ENCODE data around the gene RPL26. TPM values are rescaled to one million over a fixed set of nuclear protein-coding genes. Genes with fewer than 3 reads are reported as not detected.

RPL26 gene
- total and polyA plus RNA-seq, 4 experiments from 2014 or later = 1,274 to 2,878 (median 2,246) TPM

DNA sequence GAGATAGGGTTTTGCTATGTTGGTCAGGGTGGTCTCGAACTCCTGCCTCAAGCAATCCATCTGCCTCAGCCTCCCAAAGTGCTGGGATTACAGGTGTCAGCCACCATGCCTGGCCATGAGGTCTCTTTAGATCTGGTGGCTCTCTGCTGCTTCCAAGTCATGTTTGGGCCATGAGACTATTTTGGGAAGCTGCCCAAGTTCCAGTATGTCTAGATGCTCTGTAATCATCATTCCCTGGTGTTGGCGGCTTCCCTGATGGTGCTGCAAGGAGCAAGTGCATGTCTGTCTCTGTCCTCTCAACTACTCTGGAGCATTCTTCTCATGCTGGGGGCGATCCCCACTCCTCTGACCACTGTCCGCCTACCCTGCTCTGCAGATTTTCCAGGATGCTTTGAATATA, 49.7 kb downstream of the RPL26 start:
- DNase-seq = no peak
- H3K27ac Mint-ChIP-seq = no peak overlapping the region
- H3K36me3 Mint-ChIP-seq = no peaks in the 10 kb centered on the region
- H3K27me3 ChIP-seq (ENCODE audit: insufficient read depth, low read length) = no peaks in the 10 kb centered on the region
- ChIA-PET POLR2A (ENCODE audit: partially characterized antibody) (no interaction called here), CTCF (ENCODE audit: partially characterized antibody) (no interaction called here)
- H3K4me1 ChIP-seq (ENCODE audit: insufficient read depth, low read length) = no peaks in the 10 kb centered on the region
- peaks cover 3 to 6% of the 10 kb centered on the region in 2 donors for H3K27me3 Mint-ChIP-seq
- no peaks in the 10 kb centered on the region for H3K9me3 ChIP-seq (ENCODE audit: control insufficient read depth in 1 of 2, low read length in 2 of 2)
- H3K36me3 ChIP-seq (ENCODE audit: insufficient read depth, low read length) = no peaks in the 10 kb centered on the region
- peaks cover 0 to 6% (median 4%) of the 10 kb centered on the region in 4 donors for H3K4me1 Mint-ChIP-seq
- H3K9me3 Mint-ChIP-seq = no peaks in the 10 kb centered on the region
- H3K27ac ChIP-seq (ENCODE audit: low read depth, low read length) = no peak overlapping the region
- intact Hi-C loops (cut with micrococcal nuclease) = no loop called here
- no peak overlapping the region for H3K4me3 Mint-ChIP-seq
- no peak overlapping the region for H3K4me3 ChIP-seq (ENCODE audit: low read length in 2 of 2)

GRCh38 chr17:8332688-8333087, 50.3 kb downstream of the RPL26 start:
- Mint-ChIP-seq H3K36me3 (no peaks in the 10 kb centered on the region), H3K27ac (no peak overlapping the region), H3K4me3 (no peak overlapping the region), H3K4me1 (peaks cover 0 to 1% (median under 1%) of the 10 kb centered on the region in 4 donors), H3K27me3 (peaks cover 6 to 10% of the 10 kb centered on the region in 2 donors), H3K9me3 (no peaks in the 10 kb centered on the region)
- H3K4me3 ChIP-seq (ENCODE audit: low read length in 2 of 2) = no peak overlapping the region
- POLR2A ChIA-PET (ENCODE audit: partially characterized antibody) = no interaction called here
- CTCF ChIA-PET (ENCODE audit: partially characterized antibody) = no interaction called here
- no peaks in the 10 kb centered on the region for H3K9me3 ChIP-seq (ENCODE audit: control insufficient read depth in 1 of 2, low read length in 2 of 2)
- DNase-seq = no peak
- intact Hi-C loops (cut with micrococcal nuclease) = no loop called here
- no peaks in the 10 kb centered on the region for H3K27me3 ChIP-seq (ENCODE audit: insufficient read depth, low read length)
- H3K27ac ChIP-seq (ENCODE audit: low read depth, low read length) = no peak overlapping the region
- no peaks in the 10 kb centered on the region for H3K36me3 ChIP-seq (ENCODE audit: insufficient read depth, low read length)
- H3K4me1 ChIP-seq (ENCODE audit: insufficient read depth, low read length) = no peaks in the 10 kb centered on the region

- Histone ChIP-seq H3K9me3 (ENCODE audit: control insufficient read depth in 1 of 2, low read length in 2 of 2) (no peaks in the 10 kb centered on the region), H3K36me3 (ENCODE audit: insufficient read depth, low read length) (no peaks in the 10 kb centered on the region), H3K4me3 (ENCODE audit: low read length in 2 of 2) (no peak overlapping the region), H3K4me1 (ENCODE audit: insufficient read depth, low read length) (peaks cover 3% of the 10 kb centered on the region), H3K27ac (ENCODE audit: low read depth, low read length) (no peak overlapping the region), H3K27me3 (ENCODE audit: insufficient read depth, low read length) (peaks cover 5% of the 10 kb centered on the region)
- no peak for DNase-seq
- no peaks in the 10 kb centered on the region for H3K36me3 Mint-ChIP-seq
- POLR2A ChIA-PET (ENCODE audit: partially characterized antibody) = no interaction called here
- peaks cover 10% of the 10 kb centered on the region in 2 donors for H3K27me3 Mint-ChIP-seq
- intact Hi-C loops (cut with micrococcal nuclease) = no loop called here
- peaks cover 0 to 5% (median 3%) of the 10 kb centered on the region in 4 donors for H3K4me1 Mint-ChIP-seq
- no peak overlapping the region for H3K27ac Mint-ChIP-seq
- no peaks in the 10 kb centered on the region for H3K9me3 Mint-ChIP-seq
- CTCF ChIA-PET (ENCODE audit: partially characterized antibody) = no interaction called here
- no peak overlapping the region for H3K4me3 Mint-ChIP-seq
These were observed 50.9 kb downstream of the RPL26 start for GRCh38 chr17:8332128-8332527.

Other genes starting within 250 kb of the RPL26 start
- gene PER1, start 230.8 kb downstream of the RPL26 start, total RNA-seq = 10 to 100 TPM; 78.9 to 79.4 TPM
- gene PER1, start 230.8 kb downstream of the RPL26 start, polyA plus RNA-seq = 10 to 100 TPM in 1 of 2 donors, 1 to 10 TPM in 1; 3.7 to 18.6 TPM
- gene VAMP2, start 220.2 kb downstream of the RPL26 start, total RNA-seq = 100 to 1,000 TPM; 190 to 203 TPM
- 100 to 1,000 TPM in 1 of 2 donors, 10 to 100 TPM in 1; 41.6 to 106 TPM for gene VAMP2, start 220.2 kb downstream of the RPL26 start, polyA plus RNA-seq
- 10 to 100 TPM; 25.0 to 25.3 TPM for gene TMEM107, start 206.8 kb downstream of the RPL26 start, total RNA-seq
- gene TMEM107, start 206.8 kb downstream of the RPL26 start, polyA plus RNA-seq = 10 to 100 TPM; 42.4 to 43.7 TPM
- gene BORCS6, start 193.0 kb downstream of the RPL26 start, total RNA-seq = 10 to 100 TPM; 19.2 to 19.4 TPM
- 10 to 100 TPM; 13.3 to 21.9 TPM for gene BORCS6, start 193.0 kb downstream of the RPL26 start, polyA plus RNA-seq
- gene AURKB, start 172.6 kb downstream of the RPL26 start, total RNA-seq = under 1 TPM; 0.67 to 0.83 TPM
- gene AURKB, start 172.6 kb downstream of the RPL26 start, polyA plus RNA-seq = under 1 TPM in 1 of 2 donors, not detected in 1; 0.36 TPM
- 100 to 1,000 TPM; 310 to 317 TPM for gene CTC1, start 135.1 kb downstream of the RPL26 start, total RNA-seq
- gene CTC1, start 135.1 kb downstream of the RPL26 start, polyA plus RNA-seq = 10 to 100 TPM; 17.0 to 46.8 TPM
- 10 to 100 TPM; 23.0 to 29.1 TPM for gene PFAS, start 133.9 kb downstream of the RPL26 start, total RNA-seq
- 10 to 100 TPM in 1 of 2 donors, 1 to 10 TPM in 1; 8.9 to 14.8 TPM for gene PFAS, start 133.9 kb downstream of the RPL26 start, polyA plus RNA-seq
- 10 to 100 TPM; 39.7 to 42.8 TPM for gene RANGRF, start 94.5 kb downstream of the RPL26 start, total RNA-seq
- gene RANGRF, start 94.5 kb downstream of the RPL26 start, polyA plus RNA-seq = 10 to 100 TPM; 77.5 to 96.2 TPM
- 1 to 10 TPM; 7.3 to 8.4 TPM for gene SLC25A35, start 87.8 kb downstream of the RPL26 start, total RNA-seq
- gene SLC25A35, start 87.8 kb downstream of the RPL26 start, polyA plus RNA-seq = 1 to 10 TPM in 1 of 2 donors, under 1 TPM in 1; 0.86 to 1.1 TPM
- gene ARHGEF15, start 73.0 kb downstream of the RPL26 start, total RNA-seq = not detected
- gene ARHGEF15, start 73.0 kb downstream of the RPL26 start, polyA plus RNA-seq = not detected
- gene ODF4, start 43.4 kb downstream of the RPL26 start, total RNA-seq = not detected
- gene ODF4, start 43.4 kb downstream of the RPL26 start, polyA plus RNA-seq = not detected
- under 1 TPM; 0.15 to 0.17 TPM for gene RNF222, start 14.6 kb upstream of the RPL26 start, total RNA-seq
- under 1 TPM; 0.08 to 0.14 TPM for gene RNF222, start 14.6 kb upstream of the RPL26 start, polyA plus RNA-seq
- 100 to 1,000 TPM; 115 to 120 TPM for gene NDEL1, start 52.7 kb upstream of the RPL26 start, total RNA-seq
- 10 to 100 TPM; 52.9 to 66.5 TPM for gene NDEL1, start 52.7 kb upstream of the RPL26 start, polyA plus RNA-seq
- gene MYH10, start 247.5 kb upstream of the RPL26 start, total RNA-seq = 1 to 10 TPM; 1.9 to 2.8 TPM
- 1 to 10 TPM; 1.9 to 2.2 TPM for gene MYH10, start 247.5 kb upstream of the RPL26 start, polyA plus RNA-seq